Lung (tissue), 12 donors: ENCODE results near the gene PHYHIPL. TPM values are rescaled to one million over a fixed set of nuclear protein-coding genes. Genes with fewer than 3 reads are reported as not detected.
A peak's percentile ranks its signal among the peaks of the same experiment; 100 is the strongest.

ENCODE experiments used
- ATAC-seq: fragments of 200-7000 bp; cut with Tn5 transposase; one replicate; pipeline ENCODE4 v1.9.1; 2020; ENCODE audit warnings: moderate number of reproducible peaks; ENCODE audit not compliant: insufficient read depth, low FRiP score
- DNase-seq, 3 donors: peaks; one replicate each; pipeline ENCODE4 v3.0.0-alpha.2; 2013 to 2017
- H3K27ac ChIP-seq, 2 donors: one replicate each; pipeline ENCODE4 v1.5.1; 2013; ENCODE audit warnings: mild to moderate bottlenecking in 2 of 2, moderate library complexity in 2 of 2, control low read depth in 1 of 2, inconsistent platforms in 1 of 2, low read depth in 1 of 2, low read length in 1 of 2
- H3K27me3 ChIP-seq, 3 donors: one replicate each; pipeline ENCODE4 v1.5.1; 2013; ENCODE audit warnings: low read length in 2 of 3; ENCODE audit not compliant: control insufficient read depth in 3 of 3, insufficient read depth in 3 of 3
- H3K36me3 ChIP-seq, 4 donors: one replicate each; pipeline ENCODE4 v1.5.1; 2013; ENCODE audit warnings: low read length in 4 of 4, mild to moderate bottlenecking in 1 of 4, moderate library complexity in 1 of 4; ENCODE audit not compliant: control insufficient read depth in 4 of 4, insufficient read depth in 4 of 4
- H3K4me1 ChIP-seq, 5 donors: one replicate each; pipeline ENCODE4 v1.5.1; 2013; ENCODE audit warnings: low read length in 5 of 5, mild to moderate bottlenecking in 2 of 5, moderate library complexity in 1 of 5; ENCODE audit not compliant: control insufficient read depth in 5 of 5, insufficient read depth in 5 of 5
- H3K4me3 ChIP-seq: one replicate; pipeline ENCODE4 v1.5.1; 2013; ENCODE audit warnings: mild to moderate bottlenecking, control low read depth, moderate library complexity
- H3K9ac ChIP-seq, 2 donors: one replicate each; pipeline ENCODE4 v1.5.1; 2013; ENCODE audit warnings: low read length in 2 of 2, control low read depth in 1 of 2; ENCODE audit not compliant: insufficient read depth in 1 of 2
- H3K9me3 ChIP-seq, 4 donors: one replicate each; pipeline ENCODE4 v1.5.1; 2013; ENCODE audit warnings: low read length in 3 of 4, mild to moderate bottlenecking in 1 of 4, moderate library complexity in 1 of 4; ENCODE audit not compliant: control insufficient read depth in 4 of 4, insufficient read depth in 3 of 4
- WGBS, 2 donors: extraction: QIAGEN DNeasy Blood & Tissue Kit; methylation state at CpG; one replicate each; pipeline ENCODE4 v1.1.7; 2013; 5-methylcytosine and 5-hydroxymethylcytosine counted together
- polyA plus RNA-seq, 2 donors: library from polyadenylated mRNA; stranded (reverse); fragments of 200-250 nt; gene quantifications; one replicate each; pipeline ENCODE4 v1.2.1, GENCODE V29; 2013
- total RNA-seq, 2 donors: library from RNA; depleted of rRNA in 1 of 2; stranded (reverse); fragments of >200 nt in 1 of 2; gene quantifications; one replicate each; pipeline ENCODE4 v1.2.1, GENCODE V29; 2014 to 2021
- TF ChIP-seq, protein P1 (sequence below): IDR thresholded peaks from 2 replicates; pipeline ENCODE4 v1.5.1; 2012; ENCODE audit warnings: mild to moderate bottlenecking; ENCODE audit errors: control extremely low read depth, extremely low read depth
- donor health status: control.
- donor health status: control.
- donor health status: Bipolar disorder and iron deficiency.
- donor health status: healthy.
- donor health status: DM: yes; HTN: yes; CAD: no.

The PHYHIPL gene
- total and polyA plus RNA-seq, 4 donors: 0.02 to 0.25 (median 0.08) TPM

DNA sequence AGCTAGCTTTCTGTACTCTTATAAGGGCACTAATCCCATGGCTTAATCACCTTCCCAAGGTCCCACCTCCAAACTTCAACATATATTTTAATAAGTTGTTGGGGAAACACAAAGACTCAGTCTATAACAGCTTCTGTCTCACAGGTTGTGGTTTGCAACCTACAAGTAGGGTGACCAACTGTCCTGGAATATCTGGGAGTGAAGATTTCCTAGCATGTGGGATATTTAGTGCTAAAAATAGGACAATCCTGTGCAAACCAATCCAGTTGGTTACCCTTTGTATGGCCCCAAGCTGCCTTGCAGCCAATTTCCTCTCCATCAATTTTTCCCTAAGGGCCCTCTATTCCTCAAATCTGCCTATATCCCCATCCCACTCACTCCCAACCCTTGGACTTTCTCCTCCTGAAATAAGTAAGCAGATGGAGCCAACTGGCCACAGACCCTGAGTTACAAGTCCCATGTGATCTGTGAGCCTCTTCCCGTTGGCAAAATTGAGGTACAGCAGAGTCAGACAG is 103.6 kb downstream of the PHYHIPL start:
- no peak overlapping the region for H3K4me3 ChIP-seq
- H3K9ac ChIP-seq: no peak overlapping the region
- H3K27me3 ChIP-seq: no peaks in the 10 kb centered on the region
- no peaks in the 10 kb centered on the region for H3K36me3 ChIP-seq
- H3K9me3 ChIP-seq: no peaks in the 10 kb centered on the region
- 85 to 93% methylated on average over 1 of the region's 1 CpG for WGBS, 2 donors
- no peak for ATAC-seq
- no peak overlapping the region for H3K27ac ChIP-seq
- DNase-seq: no peak
- TF ChIP-seq, protein P1, sequence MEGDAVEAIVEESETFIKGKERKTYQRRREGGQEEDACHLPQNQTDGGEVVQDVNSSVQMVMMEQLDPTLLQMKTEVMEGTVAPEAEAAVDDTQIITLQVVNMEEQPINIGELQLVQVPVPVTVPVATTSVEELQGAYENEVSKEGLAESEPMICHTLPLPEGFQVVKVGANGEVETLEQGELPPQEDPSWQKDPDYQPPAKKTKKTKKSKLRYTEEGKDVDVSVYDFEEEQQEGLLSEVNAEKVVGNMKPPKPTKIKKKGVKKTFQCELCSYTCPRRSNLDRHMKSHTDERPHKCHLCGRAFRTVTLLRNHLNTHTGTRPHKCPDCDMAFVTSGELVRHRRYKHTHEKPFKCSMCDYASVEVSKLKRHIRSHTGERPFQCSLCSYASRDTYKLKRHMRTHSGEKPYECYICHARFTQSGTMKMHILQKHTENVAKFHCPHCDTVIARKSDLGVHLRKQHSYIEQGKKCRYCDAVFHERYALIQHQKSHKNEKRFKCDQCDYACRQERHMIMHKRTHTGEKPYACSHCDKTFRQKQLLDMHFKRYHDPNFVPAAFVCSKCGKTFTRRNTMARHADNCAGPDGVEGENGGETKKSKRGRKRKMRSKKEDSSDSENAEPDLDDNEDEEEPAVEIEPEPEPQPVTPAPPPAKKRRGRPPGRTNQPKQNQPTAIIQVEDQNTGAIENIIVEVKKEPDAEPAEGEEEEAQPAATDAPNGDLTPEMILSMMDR: no peak
- peaks cover 0 to 17% (median 7%) of the 10 kb centered on the region in 5 donors for H3K4me1 ChIP-seq

GRCh38 chr10:59281861-59282260 is 105.4 kb downstream of the PHYHIPL start:
- H3K4me3 ChIP-seq: no peak overlapping the region
- TF ChIP-seq, protein P1: no peak
- 67 to 68% methylated on average over 1 of the region's 1 CpG for WGBS, 2 donors
- no peak overlapping the region for H3K9ac ChIP-seq
- no peaks in the 10 kb centered on the region for H3K27me3 ChIP-seq
- peaks cover 0 to 18% (median 7%) of the 10 kb centered on the region in 5 donors for H3K4me1 ChIP-seq
- DNase-seq: no peak
- no peak for ATAC-seq
- no peak overlapping the region for H3K27ac ChIP-seq
- H3K9me3 ChIP-seq: no peaks in the 10 kb centered on the region
- no peaks in the 10 kb centered on the region for H3K36me3 ChIP-seq

DNA sequence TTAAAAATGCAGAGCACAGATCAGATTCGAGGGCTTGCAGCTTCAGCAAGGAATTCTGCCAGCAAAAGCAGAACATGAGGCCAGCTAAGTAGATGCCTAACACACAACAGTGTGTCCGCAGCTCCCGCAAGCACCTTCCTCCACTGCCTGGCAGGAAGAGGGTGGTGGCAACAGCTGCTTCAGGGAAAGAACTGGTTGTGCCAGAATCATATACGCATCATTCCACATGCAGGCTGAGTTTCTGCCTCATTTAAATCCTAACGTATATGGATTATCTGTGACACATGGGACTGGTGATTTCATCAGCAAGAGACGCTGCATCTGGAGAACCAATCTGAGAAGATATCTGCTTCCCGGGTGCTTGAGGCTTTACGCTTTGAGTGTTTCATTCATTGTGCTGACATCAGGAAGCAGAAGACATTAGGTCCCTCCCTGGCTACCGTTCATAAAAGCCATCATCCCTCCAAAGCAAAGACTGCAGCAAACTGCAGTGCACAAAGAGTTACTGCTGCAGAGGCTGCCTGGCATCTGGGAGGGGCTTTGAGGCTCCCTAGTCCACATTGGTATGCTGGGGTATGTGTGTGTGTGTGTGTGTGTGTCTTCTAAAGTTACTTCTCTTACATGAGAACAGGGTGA is 107.1 kb downstream of the PHYHIPL start:
- Histone ChIP-seq H3K27ac (no peak overlapping the region), H3K36me3 (no peaks in the 10 kb centered on the region), H3K4me3 (no peak overlapping the region), H3K4me1 (peaks cover 0 to 18% (median 7%) of the 10 kb centered on the region in 5 donors), H3K9me3 (no peaks in the 10 kb centered on the region), H3K27me3 (no peaks in the 10 kb centered on the region), H3K9ac (no peak overlapping the region)
- peak; percentile 50 to 62 (median 53) for DNase-seq
- TF ChIP-seq, protein P1: no peak
- no peak for ATAC-seq
- 56 to 58% methylated on average over 9 of the region's 9 CpGs for WGBS, 2 donors
